HG03064 (cell line): ENCODE results near the gene PALMD.

Source experiments
- ATAC-seq: cut with Tn5 transposase; IDR thresholded peaks from one replicate; pipeline ENCODE4 v1.9.1; 2021; ENCODE audit warnings: low read depth; ENCODE audit not compliant: unreplicated experiment

PALMD gene

DNA sequence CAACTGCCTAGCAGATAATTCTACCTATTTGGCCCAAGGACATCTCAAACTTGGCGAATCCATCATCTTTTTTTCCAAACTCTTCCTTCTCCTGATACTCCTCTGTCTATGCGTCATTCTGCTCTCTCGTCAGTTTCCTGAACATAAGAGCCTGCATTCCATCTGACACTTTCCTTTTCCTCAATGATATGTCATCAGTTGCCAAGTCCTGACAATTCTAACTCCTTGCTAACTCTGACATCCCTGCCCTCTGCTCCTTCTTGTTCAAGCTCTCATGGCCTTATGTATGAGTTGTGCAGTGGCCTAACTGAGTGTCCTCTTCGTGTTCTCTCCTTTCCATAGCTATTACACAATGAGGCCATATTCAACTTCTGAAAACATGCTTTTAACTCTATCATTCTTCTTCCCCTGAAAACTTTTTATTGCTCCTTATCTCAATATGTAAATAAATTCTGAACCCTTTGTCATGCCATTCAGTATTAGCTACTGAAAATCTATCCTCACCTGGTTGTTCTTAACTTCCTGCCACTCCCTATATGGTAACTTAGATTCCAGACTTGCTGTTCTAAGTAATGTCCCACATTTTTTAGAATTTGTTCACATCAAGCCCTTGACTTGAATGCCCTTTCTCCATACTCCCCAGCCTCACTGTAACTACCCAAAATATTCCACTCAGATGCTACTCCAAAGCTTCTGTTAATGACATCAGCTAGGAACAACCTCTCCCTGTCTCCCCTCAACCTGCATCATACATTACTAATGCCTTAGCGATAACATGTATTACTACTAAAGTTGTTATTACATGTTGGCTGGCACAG lies 11.5 kb downstream of the PALMD start:
- no peak for ATAC-seq

DNA sequence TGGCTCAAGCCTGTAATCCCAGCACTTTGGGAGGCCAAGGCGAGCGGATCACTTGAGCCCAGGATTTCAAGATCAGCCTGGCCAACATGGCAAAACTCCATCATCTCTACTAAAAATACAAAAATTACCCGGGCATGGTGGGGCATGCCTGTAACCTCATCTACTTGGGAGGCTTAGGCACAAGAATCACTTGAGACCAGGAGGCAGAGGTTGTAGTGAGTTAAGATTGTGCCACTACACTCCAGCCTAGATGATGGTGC lies 12.0 kb downstream of the PALMD start:
- ATAC-seq, result no peak

DNA sequence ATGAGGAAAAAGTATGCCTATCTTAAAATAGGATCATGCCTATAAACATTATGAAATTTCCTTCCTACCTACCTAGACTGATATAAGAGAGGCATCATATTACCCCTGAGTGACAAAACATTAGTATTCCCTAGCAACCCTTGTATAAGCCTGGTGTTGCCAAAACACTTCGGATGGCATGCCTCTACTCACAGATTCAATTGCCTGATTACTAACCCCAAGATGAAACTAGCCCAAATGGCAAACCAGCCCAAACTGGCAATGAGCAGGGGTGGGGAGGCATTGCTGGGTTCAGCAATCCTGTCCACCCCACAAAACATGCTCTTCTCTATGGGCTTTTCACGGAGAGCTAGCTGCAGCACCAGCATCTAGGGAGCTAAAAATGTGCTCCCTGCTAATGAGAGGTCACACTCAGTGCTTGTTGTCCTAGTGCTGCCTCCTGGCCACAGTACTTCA lies 13.9 kb downstream of the PALMD start:
- ATAC-seq, result no peak

DNA sequence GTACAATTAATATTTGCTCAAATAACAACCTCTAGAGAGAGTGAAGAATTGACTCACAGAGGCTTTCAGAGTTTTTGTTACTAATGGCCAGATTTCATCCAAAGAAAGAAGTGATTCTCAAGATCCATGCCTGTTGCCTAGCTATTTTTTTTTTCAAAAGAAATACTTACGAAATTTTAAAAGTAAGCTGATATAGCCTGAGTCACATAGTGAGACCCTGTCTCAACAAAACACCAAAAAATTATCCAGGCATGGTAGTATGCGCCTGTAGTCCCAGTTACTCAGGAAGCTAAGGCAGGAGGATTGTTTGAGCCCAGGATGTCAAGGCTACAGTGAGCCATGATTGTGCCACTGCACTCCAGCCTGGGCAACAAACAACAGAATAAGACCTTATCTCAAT lies 14.6 kb downstream of the PALMD start:
- no peak for ATAC-seq

DNA sequence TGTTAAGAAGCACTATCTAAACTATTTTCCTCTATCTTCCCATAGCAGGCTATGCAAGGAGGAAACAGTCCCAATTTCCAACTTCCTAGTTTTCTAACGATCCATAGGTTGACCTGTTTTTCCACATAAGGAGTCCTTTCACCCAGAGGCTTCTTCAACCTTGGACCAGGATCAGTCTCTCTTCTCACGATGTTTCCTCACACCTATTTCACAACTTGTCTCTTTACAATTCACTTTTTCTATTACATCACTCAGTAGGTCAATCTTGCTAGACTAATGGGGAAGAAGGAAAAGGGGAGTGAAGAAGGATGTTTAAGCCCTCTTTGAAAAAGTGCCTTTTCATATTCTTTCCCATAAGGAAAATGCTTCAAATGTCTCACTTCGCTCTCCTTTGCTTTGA lies 15.9 kb downstream of the PALMD start:
- no peak for ATAC-seq

DNA sequence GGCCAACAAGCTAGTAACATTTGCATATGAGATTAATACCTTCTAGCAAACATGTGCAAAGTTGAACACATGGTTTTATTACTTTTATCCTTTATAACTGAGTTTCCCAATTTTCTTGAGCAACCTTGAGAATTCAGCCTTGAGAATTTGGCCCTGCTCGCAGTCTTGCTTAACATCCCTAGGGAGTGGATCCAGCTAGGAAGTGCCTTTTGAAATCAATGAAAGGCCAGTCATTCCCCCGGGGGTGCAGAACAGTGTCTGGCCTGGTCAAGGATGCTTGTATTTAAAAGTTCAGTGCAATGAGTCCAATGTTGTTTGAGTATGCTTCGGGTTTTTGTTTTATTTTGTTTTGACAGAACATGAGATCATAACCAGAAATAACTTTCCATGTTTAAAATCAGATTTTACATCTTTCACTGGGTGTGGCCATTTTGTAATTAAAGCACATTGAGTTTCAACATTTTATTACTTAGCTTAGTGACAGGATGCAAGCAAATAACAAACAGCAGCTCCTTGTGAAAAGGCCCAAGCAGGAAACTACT lies 16.7 kb downstream of the PALMD start:
- no peak for ATAC-seq

DNA sequence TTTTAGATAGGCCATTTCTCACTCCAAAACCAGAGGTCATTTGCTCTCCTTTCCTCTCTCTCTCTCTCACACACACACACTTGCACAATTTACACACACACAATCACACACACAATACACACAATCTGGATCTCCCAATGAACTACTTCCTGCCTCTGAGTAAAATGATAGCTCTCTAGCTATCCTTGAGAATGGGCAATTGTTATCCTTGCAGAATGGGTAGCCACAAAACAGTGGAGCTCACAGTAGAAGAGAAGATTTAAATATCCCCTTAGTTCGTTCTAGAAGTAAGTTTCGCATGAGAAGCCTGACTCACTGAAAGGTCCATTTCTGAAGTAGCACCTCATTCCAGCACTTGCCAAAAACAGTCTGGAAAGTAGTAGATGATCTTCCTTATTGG lies 17.6 kb downstream of the PALMD start:
- no peak for ATAC-seq

DNA sequence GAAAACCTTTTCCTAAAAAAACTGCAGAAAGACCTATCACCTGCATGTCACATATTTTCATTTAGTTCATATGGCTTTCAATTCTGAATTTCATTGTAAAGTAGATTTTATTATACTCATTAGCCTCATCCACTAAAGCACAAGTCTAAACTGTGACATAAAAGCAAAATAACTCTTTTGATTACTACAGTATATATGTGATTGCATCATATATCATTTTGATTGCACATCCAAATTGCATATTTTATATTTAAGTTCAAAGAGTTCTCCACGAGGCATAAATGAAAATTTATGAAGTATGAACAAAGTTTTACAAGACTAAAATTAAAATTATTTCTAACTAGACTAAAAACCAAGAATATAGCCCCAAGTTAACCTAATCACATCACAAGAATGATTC lies 19.3 kb downstream of the PALMD start:
- ATAC-seq, result no peak

DNA sequence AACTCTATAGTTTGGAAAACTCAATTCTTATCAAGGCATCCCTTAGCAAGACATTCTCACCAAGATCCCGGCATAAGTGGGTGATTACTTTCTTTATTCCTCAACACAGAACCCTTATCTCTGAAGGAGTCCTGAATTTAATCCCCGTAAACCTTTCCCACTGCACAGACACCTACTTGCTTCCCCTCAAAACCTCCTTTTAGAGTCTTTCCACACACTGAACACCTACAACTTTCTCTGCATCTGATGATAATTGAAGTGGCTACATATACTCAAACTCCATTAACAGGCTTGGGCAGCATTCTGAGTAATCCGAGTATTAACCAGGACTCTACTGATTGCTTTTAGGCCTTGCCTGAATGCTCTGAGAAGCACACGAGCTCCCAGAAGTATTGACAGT lies 23.5 kb downstream of the PALMD start:
- ATAC-seq, result no peak

DNA sequence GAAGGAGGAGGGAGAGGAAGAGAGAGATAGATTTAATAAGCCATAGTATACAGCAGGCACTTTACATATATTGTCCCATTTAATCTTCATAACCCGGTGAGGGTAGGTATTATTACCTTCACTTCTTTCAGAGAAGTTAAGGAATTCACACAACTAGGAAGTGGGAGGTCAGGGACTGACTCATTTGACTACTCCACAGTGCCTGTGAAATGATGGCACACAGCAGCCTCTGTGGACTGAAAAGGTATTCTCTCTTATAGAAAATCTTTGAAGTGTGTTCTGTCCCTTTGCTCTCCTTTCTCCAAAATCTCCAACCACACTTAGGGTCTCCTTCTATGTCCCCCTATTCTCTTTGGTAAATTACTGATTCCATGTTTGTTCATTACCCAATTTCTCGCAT lies 23.9 kb downstream of the PALMD start:
- no peak for ATAC-seq

DNA sequence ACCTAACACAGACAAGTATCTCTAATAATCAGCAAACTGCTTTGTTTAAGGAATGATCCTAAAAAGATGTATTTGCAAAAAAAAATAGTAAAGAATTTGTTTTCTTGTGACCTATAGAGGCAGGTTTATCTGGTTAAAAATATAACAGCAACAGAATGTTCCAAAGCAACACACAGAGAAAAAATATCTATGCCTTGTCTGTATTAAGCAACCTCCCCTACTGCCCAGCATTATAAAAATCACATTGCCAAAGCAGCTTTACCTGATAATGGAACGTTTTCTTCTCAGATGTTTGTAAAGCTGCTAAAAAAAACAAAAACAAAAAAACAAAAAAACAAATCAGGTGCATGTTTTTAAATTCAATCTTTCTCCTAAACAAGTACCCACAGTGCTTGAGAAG lies 24.7 kb downstream of the PALMD start:
- no peak for ATAC-seq

DNA sequence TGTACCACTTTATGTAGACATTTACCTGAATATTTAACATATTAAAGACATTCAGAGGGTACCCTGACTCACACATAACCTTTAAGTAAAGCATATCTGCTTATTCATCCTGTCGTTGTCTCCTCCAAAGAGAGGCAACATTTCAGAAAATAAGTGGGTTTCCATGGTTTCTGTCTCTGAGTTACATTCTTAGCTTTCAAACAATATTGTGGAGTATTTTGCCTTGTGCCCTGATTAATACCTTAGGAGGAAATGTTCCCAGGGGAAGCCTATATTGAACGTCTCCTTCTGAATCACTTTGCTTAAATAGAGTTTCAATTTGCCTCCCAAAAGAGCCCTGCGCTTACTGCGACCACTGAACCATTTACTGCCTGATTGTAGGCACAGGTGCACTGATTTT lies 26.1 kb downstream of the PALMD start:
- no peak for ATAC-seq

DNA sequence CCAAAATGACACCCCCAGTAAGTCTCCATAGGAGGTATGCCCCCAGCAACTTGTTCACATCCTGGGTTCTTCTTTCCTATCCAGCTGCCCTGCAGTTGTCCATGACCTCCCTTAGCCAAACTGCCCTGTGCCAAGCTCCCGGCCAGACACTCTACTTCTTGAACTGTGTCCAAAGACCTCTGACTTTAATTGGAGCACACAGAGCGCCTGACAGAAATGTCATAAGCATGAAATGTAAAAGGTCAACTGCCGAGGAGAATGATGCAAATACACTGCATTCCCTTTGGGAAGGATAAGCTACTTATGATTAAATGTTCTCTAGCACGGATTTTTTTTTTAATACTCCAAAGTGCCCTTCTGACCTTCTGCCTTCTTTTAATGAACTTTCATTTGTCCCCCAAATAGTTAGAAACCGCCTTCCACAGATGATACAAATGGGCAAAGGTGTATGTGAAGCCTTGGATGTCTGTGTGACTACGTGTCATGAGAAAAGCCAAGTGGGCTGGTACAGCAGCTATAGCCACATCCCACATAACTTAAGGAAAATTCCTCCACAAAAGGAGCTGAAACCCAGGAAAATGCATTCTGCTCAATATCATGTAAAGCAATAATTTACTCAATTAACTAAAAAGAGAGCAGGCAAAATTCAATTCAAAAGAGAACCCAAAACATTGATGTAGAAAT lies 26.8 kb downstream of the PALMD start:
- no peak for ATAC-seq

DNA sequence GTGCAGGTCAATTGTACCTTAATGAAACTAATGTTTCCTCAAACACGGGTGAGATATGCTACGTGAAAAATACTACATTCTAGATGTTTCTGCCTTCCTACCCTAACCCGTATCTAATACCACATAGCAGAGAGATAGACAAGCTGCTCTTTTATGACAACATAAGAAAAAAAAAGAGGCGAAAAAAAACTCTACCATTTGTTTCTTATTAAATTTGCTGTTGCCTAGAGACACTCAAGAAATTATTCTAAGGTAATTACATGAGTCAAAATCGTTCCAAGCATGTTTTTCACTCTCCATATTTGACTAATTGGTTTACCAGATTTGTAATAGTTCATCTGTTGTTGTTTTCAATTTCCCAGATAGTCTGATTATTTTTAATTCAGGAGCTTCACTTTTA lies 27.4 kb downstream of the PALMD start:
- no peak for ATAC-seq

DNA sequence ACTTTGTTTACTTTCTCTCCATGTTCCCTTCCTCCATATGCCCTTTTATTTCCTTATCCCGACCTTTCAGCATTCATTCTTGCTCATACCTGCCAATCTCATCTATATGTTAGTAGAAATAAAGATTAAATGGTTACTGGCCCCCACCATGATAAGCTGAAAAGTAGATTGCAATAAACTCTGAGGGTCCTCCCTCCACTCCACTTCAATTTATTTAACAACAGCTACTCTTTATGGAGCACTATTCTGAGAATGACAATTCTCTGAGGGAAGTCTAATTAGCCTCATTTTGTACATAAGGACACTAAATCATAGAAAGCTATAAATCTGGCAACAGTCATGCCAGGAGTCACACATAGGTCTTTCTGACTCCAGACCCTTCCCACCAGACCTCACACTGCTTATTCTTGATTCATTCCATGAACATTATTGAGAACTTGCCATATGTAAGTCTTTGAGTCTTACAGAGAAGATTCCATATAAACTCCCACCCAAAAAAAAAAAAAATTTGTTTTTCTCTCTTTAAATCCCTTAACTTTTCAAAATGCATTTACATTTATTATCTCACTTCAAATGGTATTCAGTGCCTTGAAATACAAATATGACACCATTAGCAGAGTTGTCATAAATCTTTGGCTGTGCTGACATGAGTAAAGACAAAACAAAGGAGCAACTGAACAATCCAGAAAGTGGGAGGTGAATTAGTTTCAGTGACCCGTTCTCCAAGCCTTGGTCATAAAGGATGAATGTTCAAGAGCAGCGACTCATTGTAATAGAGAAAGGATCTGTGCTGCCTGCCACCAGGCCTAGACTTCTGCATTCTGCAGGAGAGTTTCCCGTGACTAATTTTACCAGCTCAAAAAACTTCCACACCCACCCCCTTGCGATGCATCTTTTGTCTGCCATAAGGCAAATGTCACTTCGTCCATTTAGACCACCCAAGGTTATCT lies 28.5 kb downstream of the PALMD start:
- no peak for ATAC-seq

DNA sequence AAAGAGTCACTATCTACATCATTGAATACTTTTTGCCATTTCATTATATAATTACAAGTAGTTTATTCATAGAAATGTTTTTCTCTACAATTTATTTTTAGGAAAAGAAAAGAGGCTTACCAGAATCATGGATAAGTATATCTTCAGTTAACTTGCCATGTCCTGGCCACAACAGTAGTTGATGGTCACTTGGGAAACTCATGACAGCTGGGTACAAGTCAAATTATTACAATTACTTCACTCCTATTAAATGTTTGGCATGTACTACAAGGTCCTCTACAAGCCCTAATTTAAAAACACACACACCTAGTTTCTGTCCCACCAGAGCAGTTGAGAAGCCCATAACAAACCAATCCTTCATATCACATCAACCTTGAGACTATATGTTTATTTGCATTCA lies 29.4 kb downstream of the PALMD start:
- ATAC-seq, result no peak

DNA sequence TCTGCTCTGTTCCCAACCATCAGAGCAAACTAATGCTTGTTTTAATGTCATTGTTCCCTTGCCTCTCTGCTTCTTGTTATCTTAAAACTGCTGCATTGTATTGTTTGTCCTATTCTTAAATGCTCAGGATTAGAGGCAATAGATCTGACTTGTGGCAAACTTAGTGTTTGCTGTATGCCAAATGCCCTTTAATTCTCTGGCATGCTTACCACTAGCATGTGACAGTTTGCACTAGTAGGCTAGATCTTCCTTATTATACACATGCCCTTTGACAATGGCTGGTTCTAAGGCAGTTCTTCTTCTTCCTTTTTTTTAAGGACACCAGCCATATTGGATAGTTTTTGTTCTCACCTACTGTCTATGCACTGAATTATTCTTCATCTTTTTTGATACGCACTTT lies 30.1 kb downstream of the PALMD start:
- ATAC-seq, result no peak

DNA sequence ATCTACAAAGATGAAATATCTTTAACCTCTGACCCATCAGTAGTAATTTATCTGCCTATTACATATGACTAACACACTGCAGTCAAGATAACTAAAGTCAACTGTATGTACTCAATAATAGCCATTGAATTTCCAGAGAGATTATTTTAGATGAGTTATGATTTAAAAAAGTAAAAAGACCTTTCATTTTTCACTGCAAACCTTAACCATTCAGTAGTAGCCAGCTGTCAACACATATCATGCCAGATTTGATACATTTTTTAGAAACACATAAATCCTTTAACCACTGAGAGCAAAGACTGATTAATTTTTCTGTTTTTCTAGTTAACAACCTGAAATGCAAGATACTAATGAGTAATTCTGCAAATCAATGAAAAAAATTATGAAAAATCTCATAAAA lies 31.0 kb downstream of the PALMD start:
- ATAC-seq, result no peak

DNA sequence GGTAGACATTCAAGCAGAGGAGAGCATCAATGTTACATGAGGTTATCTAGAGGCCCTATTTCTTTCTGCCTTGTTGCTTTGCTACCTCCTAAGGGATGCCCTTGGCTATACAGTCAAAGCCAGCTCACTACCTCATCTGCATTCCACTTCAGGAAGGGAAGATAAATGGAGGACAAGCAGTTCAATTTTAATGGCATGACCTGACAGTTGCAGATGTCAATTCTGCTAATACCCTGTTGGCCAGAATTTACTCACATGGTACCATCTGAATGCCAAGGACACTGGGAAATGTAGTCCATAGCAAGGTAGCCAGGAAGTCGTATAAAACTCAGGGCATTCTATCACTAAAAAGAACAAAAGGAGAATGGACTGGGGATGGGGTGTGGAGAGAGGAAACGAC lies 31.5 kb downstream of the PALMD start:
- no peak for ATAC-seq

DNA sequence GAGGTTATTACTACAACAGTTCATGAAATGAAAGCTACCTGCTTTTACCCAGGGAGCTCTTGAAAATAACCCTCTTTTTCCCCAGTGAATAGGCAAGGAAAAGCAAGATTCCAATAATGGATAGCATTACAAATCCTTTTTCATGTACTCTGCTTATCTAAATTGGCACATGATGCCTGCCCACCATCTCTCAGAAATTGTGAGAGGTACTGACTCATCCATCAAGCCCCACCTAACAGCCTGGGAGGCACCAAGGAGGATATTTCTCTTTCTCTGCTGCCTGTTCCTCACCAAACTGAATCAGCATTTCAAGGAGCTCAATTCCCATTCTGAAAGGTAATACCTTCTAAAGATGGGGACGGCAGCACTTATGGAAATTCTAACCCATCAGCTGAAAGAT lies 34.4 kb downstream of the PALMD start:
- ATAC-seq, result no peak

DNA sequence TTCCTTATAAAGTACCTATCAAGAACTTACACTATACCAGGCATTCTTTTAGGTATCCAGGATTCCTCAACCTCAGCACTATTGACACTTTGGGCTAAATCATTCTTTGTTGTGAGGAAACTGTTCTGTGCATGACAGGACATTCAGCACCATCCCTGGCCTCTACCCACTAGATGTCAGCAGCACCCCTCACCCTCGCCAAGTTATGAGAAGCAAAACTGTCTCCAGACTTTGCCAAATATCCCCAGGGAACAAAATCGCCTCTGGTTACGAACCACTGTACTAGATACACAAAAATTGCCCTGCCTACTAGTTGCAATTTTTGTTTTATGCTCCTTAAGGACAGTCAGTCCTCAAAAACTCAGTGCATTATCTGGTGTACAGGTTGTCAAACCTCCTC lies 35.7 kb downstream of the PALMD start:
- ATAC-seq, result no peak
